ENCODE measurements around the gene SKIDA1. TPM values are rescaled to one million over a fixed set of nuclear protein-coding genes. Genes with fewer than 3 reads are reported as not detected.

Gene SKIDA1
- total and polyA plus RNA-seq, 5 experiments from 2014 or later: 0.08 TPM; not detected in 4

DNA sequence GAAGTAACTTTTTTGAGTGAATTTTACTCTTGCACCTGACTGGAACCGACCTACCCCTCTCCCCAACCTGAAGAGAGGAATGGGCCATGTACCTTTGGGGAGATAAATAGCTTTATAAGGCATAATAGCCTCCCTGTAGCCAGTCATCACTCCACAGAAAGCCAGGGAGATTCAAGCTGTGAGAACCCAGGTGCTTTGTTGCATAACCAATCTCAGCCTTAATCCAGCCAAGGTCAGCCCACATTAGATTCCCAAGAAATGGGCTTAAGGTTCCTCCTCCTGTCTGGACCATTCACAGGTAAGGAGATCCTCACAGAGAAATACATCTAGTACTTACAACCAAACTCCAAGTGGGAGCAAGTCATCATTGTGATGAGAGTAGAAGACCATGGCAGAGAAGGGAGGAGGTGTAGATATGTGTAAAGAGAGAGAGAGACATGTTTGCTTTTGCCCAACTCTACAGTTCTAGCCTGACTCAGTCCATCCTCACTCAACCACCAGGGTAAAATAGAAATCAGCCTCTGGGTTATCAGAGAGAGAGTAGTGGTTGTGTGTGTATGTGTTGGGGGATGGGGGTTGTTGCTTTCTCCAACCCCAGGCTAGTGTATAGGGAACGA, 23.6 kb downstream of the SKIDA1 start:
- peaks cover 0 to 4% (median 0%) of the 10 kb centered on the region in 9 donors for H3K9me3 Mint-ChIP-seq
- peaks cover 0 to 13% (median 9%) of the 10 kb centered on the region in 4 donors for H3K4me1 Mint-ChIP-seq
- POLR2A ChIA-PET: no interaction called here
- H3K27me3 Mint-ChIP-seq: peaks cover 38 to 82% (median 65%) of the 10 kb centered on the region in 5 donors
- no peak overlapping the region for H3K27ac Mint-ChIP-seq
- no peak overlapping the region for H3K4me3 Mint-ChIP-seq
- H3K36me3 Mint-ChIP-seq: peaks cover 0 to 4% (median 3%) of the 10 kb centered on the region in 3 donors
- ATAC-seq: peak in 1 of 2 donors; percentile 33
- no peak for DNase-seq

DNA sequence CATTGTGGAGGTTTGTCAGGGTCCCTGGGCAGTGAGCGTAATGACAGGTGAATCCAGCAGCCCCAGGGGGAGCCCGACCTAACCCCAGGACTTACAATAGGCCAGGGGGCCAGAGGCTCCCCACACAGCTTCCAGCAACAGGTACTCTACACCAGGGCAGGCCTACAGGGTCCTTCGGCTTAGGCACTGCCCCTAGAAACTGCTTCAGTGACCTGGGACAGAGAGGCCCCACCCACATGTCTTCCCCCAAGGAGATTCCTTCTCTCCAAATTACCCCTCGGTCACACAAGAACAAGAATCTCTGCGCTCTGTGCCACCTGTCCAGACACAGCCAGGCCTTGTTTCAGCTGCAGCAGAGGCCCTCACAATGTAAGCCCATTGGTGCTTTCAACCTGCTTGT, 24.4 kb downstream of the SKIDA1 start:
- POLR2A ChIA-PET: no interaction called here
- H3K4me3 Mint-ChIP-seq: peak overlapping the region in 2 of 10 donors; percentile 26 to 38
- no peak overlapping the region for H3K27ac Mint-ChIP-seq
- DNase-seq (no peak), ATAC-seq (no peak)
- peaks cover 0 to 4% (median 3%) of the 10 kb centered on the region in 3 donors for H3K36me3 Mint-ChIP-seq
- H3K27me3 Mint-ChIP-seq: peaks cover 34 to 75% (median 59%) of the 10 kb centered on the region in 5 donors
- H3K9me3 Mint-ChIP-seq: peaks cover 0 to 4% (median 0%) of the 10 kb centered on the region in 9 donors
- peaks cover 0 to 15% (median 10%) of the 10 kb centered on the region in 4 donors for H3K4me1 Mint-ChIP-seq

- H3K4me1 Mint-ChIP-seq: peaks cover 0 to 15% (median 10%) of the 10 kb centered on the region in 4 donors
- POLR2A ChIA-PET: interaction anchor here (0.6 kb wide), 1 partner anchor 168 kb away, joined by 3 read pairs; no protein-coding TSS in a partner anchor
- H3K27me3 Mint-ChIP-seq: peaks cover 35 to 69% (median 56%) of the 10 kb centered on the region in 5 donors
- H3K36me3 Mint-ChIP-seq: peaks cover 0 to 4% (median 3%) of the 10 kb centered on the region in 3 donors
- DNase-seq: no peak
- H3K27ac Mint-ChIP-seq: no peak overlapping the region
- no peak for ATAC-seq
- H3K4me3 Mint-ChIP-seq: peak overlapping the region in 1 of 10 donors; percentile 26
- peaks cover 0 to 4% (median 0%) of the 10 kb centered on the region in 9 donors for H3K9me3 Mint-ChIP-seq
Measured at GRCh38 chr10:21500578-21500910, 24.9 kb downstream of the SKIDA1 start.

DNA sequence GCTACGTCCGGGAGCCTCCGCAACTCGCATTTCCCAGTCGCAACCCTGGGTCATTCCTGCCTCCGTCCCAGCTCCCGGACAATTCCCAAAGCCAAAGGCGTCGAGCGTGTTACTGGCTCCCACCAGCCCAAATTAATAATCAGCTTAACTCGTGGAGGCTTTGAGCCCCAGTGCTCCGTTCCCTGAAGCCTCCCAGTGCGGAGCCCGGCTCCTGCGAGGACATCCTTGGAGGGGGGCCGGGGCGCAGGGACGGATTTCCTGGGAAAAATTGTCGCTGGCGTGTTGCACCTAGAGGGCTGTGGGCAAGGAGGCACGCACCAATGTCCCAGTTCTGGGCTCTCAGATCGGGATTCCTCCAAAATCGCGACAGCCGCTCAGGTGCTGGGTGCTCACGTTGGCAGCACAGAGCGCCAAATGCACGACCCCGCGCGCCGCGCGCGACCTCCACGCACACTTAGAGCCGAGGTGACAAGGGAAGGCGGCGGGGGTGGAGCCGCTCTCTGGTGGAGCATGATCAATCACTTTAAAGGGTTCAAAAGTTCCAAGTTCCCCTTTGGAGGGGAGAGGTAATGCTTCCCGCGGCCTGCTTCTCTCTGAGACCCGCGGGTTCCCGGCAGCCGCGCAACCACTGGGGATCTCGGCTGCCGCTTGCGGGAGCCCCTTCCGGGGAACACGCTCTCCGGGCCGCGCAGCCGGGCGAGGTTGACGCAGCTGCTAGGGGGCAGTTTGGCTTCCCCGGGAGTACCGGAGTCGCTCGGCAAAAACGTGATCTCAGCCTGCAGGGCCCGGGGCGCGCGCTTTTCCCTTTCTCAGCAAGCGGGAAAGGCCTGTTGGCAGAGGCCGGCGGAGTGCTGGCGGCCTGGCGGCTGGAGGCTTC, 25.5 kb downstream of the SKIDA1 start:
- Mint-ChIP-seq H3K9me3 (peaks cover 0 to 4% (median 0%) of the 10 kb centered on the region in 9 donors), H3K4me1 (peaks cover 5 to 21% (median 15%) of the 10 kb centered on the region in 4 donors), H3K27ac (peak overlapping the region in 1 of 10 donors; percentile 13), H3K4me3 (peak overlapping the region in 5 of 10 donors; percentile 19 to 48 (median 33)), H3K36me3 (peaks cover 0 to 4% (median 3%) of the 10 kb centered on the region in 3 donors), H3K27me3 (peaks cover 37 to 69% (median 60%) of the 10 kb centered on the region in 5 donors)
- no peak for ATAC-seq
- DNase-seq: peak in 1 of 10 donors; percentile 28
- POLR2A ChIA-PET: interaction anchor here (0.6 to 0.8 kb wide), 2 partner anchors 8 to 169 kb away, joined by 3 read pairs; no protein-coding TSS in a partner anchor

GRCh38 chr10:21498986-21499385, 26.5 kb downstream of the SKIDA1 start:
- peaks cover 8 to 25% (median 19%) of the 10 kb centered on the region in 4 donors for H3K4me1 Mint-ChIP-seq
- peaks cover 40 to 72% (median 57%) of the 10 kb centered on the region in 5 donors for H3K27me3 Mint-ChIP-seq
- DNase-seq (no peak), ATAC-seq (no peak)
- peak overlapping the region in 4 of 10 donors; percentile 7 to 51 (median 20) for H3K4me3 Mint-ChIP-seq
- peaks cover 0 to 4% (median 0%) of the 10 kb centered on the region in 9 donors for H3K9me3 Mint-ChIP-seq
- POLR2A ChIA-PET: interaction anchor here (0.8 kb wide), 1 partner anchor 9 kb away, joined by 3 read pairs; no protein-coding TSS in a partner anchor
- H3K27ac Mint-ChIP-seq: no peak overlapping the region
- peaks cover 0 to 4% (median 3%) of the 10 kb centered on the region in 3 donors for H3K36me3 Mint-ChIP-seq

DNA sequence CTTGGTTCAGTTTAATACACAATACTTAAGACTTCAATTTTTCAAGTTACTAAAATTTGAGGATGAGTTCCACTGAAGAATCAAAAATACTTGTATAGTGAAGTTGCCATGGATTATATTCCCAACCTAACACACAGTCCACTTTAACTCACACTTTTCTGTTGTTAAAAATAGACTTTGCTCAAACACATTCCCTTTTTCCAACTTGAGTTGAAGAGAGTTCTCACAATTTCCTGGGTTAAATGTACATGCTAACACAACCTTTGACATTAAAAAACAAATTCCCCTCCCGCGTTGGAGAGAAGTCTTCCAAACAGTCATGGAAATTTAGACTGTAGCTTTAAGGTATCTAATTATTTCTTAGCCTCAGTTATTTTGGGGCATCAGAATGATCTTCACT, 27.1 kb downstream of the SKIDA1 start:
- Mint-ChIP-seq H3K4me1 (peaks cover 8 to 28% (median 22%) of the 10 kb centered on the region in 4 donors), H3K9me3 (peaks cover 0 to 4% (median 0%) of the 10 kb centered on the region in 9 donors), H3K4me3 (peak overlapping the region in 6 of 10 donors; percentile 30 to 85 (median 74)), H3K27ac (peak overlapping the region in 1 of 10 donors; percentile 7), H3K36me3 (peaks cover 0 to 4% (median 3%) of the 10 kb centered on the region in 3 donors), H3K27me3 (peaks cover 40 to 73% (median 57%) of the 10 kb centered on the region in 5 donors)
- DNase-seq (no peak), ATAC-seq (no peak)
- POLR2A ChIA-PET: interaction anchor here (0.9 kb wide), 1 partner anchor 27 kb away, joined by 3 read pairs; the partner anchor contains the start of gene SKIDA1

DNA sequence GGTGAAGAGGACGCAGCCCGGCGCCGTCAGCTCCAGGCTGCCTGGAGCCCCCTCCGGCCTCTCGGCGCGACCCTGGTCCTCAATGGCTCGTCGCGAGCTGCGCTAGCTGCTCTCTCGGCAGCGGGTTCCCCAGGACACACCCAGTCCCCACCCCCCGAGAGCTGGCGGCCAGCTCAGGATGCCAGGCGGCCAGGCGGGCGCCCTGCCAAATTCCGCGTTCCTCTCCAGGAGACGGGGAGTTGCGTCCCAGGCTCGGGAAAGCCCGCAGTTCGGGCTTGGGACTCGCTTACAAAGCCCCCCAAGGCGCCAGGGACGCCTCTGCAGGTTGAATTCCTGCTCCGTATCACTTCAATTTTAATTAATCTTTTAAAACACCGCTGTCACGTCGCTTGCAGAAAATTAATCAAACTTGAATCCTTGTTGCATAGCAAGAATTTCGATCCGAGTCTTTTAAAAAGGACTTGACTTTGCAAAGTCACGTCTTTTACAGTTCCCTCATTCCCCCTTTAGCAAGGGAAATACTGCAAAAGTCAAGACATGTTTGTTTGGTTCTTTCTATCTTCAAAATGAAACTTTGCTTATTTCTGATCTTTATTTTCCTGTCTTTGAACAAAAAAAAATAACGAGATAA, 28.2 kb downstream of the SKIDA1 start:
- Mint-ChIP-seq H3K27ac (peak overlapping the region in 1 of 10 donors; percentile 54), H3K4me1 (peaks cover 8 to 28% (median 22%) of the 10 kb centered on the region in 4 donors), H3K36me3 (peaks cover 0 to 4% (median 3%) of the 10 kb centered on the region in 3 donors), H3K9me3 (peaks cover 0 to 4% (median 0%) of the 10 kb centered on the region in 9 donors), H3K27me3 (peaks cover 35 to 73% (median 58%) of the 10 kb centered on the region in 5 donors), H3K4me3 (peak overlapping the region; percentile 46 to 85 (median 74))
- POLR2A ChIA-PET: interaction anchor here (0.9 to 1.9 kb wide), 2 partner anchors 10 to 28 kb away, joined by 3 to 4 read pairs; partner anchors contain the start of gene SKIDA1
- ATAC-seq (no peak), DNase-seq (peak in 2 of 10 donors; percentile 15 to 22)

GRCh38 chr10:21496343-21497176, 28.9 kb downstream of the SKIDA1 start:
- DNase-seq (peak in 8 of 10 donors; percentile 36 to 75 (median 52)), ATAC-seq (peak; percentile 58 to 67)
- peaks cover 0 to 4% (median 0%) of the 10 kb centered on the region in 9 donors for H3K9me3 Mint-ChIP-seq
- H3K36me3 Mint-ChIP-seq: peaks cover 0 to 4% (median 3%) of the 10 kb centered on the region in 3 donors
- peaks cover 33 to 72% (median 57%) of the 10 kb centered on the region in 5 donors for H3K27me3 Mint-ChIP-seq
- peak overlapping the region in 1 of 10 donors; percentile 11 for H3K27ac Mint-ChIP-seq
- POLR2A ChIA-PET: interaction anchor here (0.6 to 1.9 kb wide), 5 partner anchors 11 to 208 kb away, joined by 3 to 5 read pairs (median 4); partner anchors contain the start of gene SKIDA1
- peaks cover 8 to 28% (median 22%) of the 10 kb centered on the region in 4 donors for H3K4me1 Mint-ChIP-seq
- peak overlapping the region; percentile 75 to 89 (median 84) for H3K4me3 Mint-ChIP-seq

DNA sequence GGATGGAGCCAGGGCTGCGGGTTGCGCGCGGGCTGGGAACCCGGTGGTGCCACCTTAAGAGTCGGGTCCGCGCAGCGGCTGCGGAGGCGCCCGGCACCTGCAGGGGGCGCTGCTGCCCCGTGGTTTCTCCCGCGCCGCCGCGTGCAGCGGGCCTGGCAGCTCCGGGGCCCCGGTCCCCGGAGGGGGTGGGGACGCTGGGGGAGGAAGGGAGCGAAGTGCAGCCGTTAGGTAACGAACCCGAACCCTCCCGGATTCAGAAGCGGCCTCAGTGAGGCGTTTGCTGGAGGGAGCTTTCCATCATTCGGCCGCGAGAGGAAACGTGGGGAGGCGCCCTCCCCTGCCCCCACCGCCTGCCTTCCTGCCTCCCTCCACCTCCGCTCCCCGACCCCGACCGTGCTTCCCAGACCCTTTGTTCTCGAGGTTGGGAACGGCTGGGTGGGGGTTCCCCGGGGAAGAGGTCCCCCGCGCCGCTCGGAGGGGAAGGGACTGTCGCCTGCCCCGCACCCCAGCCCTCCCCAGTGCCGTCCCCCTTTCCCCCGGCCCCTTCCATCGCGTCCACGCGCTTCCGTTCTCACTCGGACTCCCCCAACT, 29.6 kb downstream of the SKIDA1 start:
- H3K27ac Mint-ChIP-seq: peak overlapping the region in 2 of 10 donors; percentile 44 to 68
- POLR2A ChIA-PET: interaction anchor here (0.6 to 1.9 kb wide), 4 partner anchors 12 to 118 kb away, joined by 3 to 5 read pairs (median 4); partner anchors contain the start of gene SKIDA1
- H3K36me3 Mint-ChIP-seq: peaks cover 0 to 4% (median 3%) of the 10 kb centered on the region in 3 donors
- H3K4me3 Mint-ChIP-seq: peak overlapping the region; percentile 77 to 91 (median 88)
- ATAC-seq: peak; percentile 82 to 86
- peaks cover 8 to 28% (median 22%) of the 10 kb centered on the region in 4 donors for H3K4me1 Mint-ChIP-seq
- H3K27me3 Mint-ChIP-seq: peaks cover 33 to 67% (median 55%) of the 10 kb centered on the region in 5 donors
- DNase-seq: peak; percentile 69 to 93 (median 88)
- H3K9me3 Mint-ChIP-seq: peaks cover 0 to 4% (median 0%) of the 10 kb centered on the region in 9 donors

DNA sequence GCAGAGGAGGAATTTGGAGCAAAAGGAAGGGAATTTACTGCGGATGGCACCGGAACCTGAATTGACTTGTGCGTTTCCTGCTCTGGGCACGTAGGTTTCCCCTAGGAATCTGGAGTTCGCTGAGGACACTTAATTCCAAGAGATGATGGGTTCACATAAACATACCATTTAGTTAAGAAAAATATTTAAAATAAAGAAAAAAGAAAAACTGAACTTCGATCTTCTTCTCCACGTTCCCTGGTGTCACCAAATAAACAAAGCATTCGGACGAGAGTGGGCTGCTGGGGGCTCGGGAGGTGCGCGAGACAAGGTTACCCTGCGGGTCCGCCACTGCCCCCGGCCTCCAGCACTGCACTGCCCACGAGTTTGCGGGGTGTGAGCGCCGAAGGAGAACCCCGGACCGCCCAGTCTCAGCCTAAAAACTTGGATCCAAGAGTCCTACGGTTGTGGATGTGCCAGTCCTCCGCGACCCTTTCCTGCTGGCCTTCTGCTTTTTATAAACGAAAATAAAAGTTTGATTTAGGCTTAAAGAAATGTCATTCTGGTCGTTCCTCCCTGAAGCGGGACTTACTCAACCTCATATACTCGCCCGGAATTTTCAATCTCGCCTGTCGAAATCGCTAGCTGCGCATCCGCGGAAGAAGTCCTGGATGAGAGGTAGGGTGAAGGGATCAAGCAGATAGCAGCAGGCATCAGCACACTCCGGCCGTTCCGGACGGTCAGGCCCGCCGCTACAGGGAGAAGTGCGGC, 30.3 kb downstream of the SKIDA1 start:
- ATAC-seq: peak; percentile 5 to 6
- H3K4me3 Mint-ChIP-seq: peak overlapping the region; percentile 77 to 91 (median 88)
- peaks cover 0 to 4% (median 3%) of the 10 kb centered on the region in 3 donors for H3K36me3 Mint-ChIP-seq
- H3K4me1 Mint-ChIP-seq: peaks cover 8 to 28% (median 21%) of the 10 kb centered on the region in 4 donors
- H3K9me3 Mint-ChIP-seq: peaks cover 0 to 4% (median 0%) of the 10 kb centered on the region in 9 donors
- H3K27me3 Mint-ChIP-seq: peaks cover 31 to 61% (median 53%) of the 10 kb centered on the region in 5 donors
- POLR2A ChIA-PET: interaction anchor here (0.5 to 1.9 kb wide), 4 partner anchors 12 to 408 kb away, joined by 3 to 5 read pairs (median 4); partner anchors contain the start of gene SKIDA1
- peak overlapping the region in 3 of 10 donors; percentile 43 to 68 (median 66) for H3K27ac Mint-ChIP-seq
- DNase-seq: no peak

Data from naive thymus-derived CD8-positive, alpha-beta T cell (primary cell).